ENCODE measurements around the gene ZDHHC5.

Gene ZDHHC5

DNA sequence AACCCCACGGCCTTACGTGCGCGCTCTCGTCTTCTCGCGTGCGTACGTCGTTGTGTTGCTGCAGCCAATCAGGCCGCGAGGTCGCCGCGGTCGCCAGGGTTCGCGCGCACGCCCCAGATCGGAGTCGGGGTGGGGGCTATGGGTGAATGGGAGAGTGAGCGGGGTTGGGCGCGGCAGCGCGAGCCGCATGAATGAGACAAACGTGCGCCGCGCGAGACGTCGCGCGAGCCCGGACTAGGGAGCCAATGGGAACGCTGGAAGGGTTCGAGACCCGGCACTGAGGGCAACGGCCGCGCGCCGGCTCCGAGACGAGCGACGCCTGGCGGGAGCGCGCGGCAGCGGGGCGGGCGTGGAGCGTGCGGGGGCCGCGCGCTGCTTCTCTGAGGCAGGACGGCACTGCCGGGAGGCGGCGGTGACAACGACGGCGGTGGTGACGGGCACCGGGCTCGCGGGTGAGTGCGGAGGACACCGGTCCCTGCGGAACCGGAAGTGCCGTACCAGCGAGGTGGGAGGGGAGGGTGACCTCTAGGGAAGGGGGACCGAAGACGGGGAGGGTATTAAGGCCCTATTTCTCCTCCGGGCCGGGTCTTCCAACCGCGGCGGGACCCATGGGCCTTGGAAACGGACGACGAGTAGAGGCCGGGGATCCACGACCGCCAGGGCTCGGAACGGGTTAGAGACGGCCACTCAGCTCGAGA, at the start of gene ZDHHC5:
Gene ZDHHC5 (plus strand): TSS at position 379 of the 698 bp plus-strand sequence. CDS start 4,977 bp downstream, outside the sequence.
- peak; percentile 99 for DNase-seq (ENCODE audit: low spot score)

- DNase-seq (ENCODE audit: low spot score) = no peak
Observed at GRCh38 chr11:57618438-57618837, 49.5 kb upstream of the ZDHHC5 start.

GRCh38 chr11:57619331-57619730, 48.6 kb upstream of the ZDHHC5 start:
- DNase-seq (ENCODE audit: low spot score) = no peak

- DNase-seq (ENCODE audit: low spot score) = no peak
Observed at GRCh38 chr11:57620467-57620866, 47.4 kb upstream of the ZDHHC5 start.

- no peak for DNase-seq (ENCODE audit: low spot score)
Observed at GRCh38 chr11:57622263-57622662, 45.7 kb upstream of the ZDHHC5 start.

GRCh38 chr11:57624864-57625263, 43.0 kb upstream of the ZDHHC5 start:
- DNase-seq (ENCODE audit: low spot score) = no peak

DNA sequence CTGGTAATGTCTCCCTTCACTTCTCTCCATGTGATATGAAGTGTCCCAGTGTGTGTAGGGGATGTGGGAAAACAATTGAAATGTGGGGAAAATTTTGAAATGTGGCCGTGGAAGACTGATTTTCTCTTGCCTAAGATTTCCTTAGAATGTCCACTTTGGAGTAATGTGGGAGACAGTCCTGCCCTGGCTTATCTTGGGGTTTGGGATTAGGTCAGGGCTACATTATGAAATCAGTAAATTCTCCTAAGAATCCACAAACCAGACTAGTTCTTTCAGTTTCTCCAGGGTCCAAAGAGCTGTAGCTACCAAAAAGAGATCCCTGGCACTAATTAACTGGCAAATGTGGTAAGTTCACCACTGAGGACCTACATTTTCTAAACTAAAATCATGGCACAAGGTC, 41.0 kb upstream of the ZDHHC5 start:
- no peak for DNase-seq (ENCODE audit: low spot score)

- DNase-seq (ENCODE audit: low spot score) = no peak
Observed at GRCh38 chr11:57630171-57630570, 37.7 kb upstream of the ZDHHC5 start.

DNA sequence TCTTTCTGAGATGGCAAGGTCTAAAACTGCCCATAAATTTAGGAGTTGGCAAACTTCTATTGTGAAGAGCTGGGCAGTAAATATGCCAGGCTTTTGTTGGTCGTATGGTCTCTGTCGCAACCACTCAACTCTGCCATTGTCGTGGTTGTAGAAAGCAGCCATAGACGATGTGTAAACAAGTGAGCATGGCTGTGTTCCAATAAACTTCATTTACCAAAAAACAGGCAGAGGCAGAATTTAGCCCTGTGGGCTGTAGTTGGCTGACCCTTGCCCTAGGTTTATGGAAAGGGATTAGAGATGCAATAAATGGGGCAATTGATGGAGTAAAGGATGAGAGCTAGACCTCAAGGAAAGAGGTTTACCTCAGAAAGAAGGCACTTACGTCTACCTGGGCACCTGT, 35.8 kb upstream of the ZDHHC5 start:
- DNase-seq (ENCODE audit: low spot score) = no peak

GRCh38 chr11:57633394-57634070, 34.4 kb upstream of the ZDHHC5 start:
- no peak for DNase-seq (ENCODE audit: low spot score)

GRCh38 chr11:57634311-57634710, 33.6 kb upstream of the ZDHHC5 start:
- no peak for DNase-seq (ENCODE audit: low spot score)

DNA sequence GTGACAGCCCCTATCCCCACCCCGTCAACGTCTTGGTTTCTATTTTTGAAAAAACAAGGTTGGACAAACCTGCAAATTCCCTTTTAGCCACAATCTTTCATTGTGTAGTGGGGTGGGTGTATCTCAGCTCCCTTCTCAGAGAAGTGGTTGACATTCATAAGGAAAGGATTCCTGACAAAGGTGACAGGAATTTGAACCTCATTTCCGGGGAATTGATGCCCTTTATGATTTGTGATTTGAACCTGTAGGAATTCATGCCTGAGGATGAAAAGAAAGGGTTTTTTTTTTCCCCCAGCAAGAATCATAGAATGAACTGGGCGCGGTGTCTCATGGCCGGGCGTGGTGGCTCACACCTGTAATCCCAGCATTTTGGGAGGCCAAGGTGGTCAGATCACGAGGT, 32.7 kb upstream of the ZDHHC5 start:
- DNase-seq (ENCODE audit: low spot score) = no peak

DNA sequence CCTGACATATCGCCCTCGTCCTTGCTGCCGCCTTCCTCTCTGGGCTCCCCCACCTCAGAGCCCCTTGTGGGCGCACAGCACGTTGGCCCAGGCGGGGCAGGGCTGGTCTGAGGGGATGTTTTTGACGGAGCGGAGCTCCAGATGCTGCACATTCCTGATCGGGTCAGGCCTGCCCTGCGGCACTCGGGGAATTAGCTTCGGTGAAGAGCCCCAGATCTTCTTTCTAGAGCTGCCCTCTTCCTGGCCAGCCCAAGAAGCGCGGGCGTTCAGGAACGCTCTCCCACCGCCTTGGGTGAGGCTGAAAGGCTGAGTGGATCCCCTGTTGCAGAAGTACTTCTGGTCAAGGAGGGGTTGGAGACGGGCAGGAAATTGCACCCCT, 30.3 kb upstream of the ZDHHC5 start:
- DNase-seq (ENCODE audit: low spot score) = no peak

- peak; percentile 73 for DNase-seq (ENCODE audit: low spot score)
Observed at GRCh38 chr11:57638005-57638781, 29.7 kb upstream of the ZDHHC5 start.

DNA sequence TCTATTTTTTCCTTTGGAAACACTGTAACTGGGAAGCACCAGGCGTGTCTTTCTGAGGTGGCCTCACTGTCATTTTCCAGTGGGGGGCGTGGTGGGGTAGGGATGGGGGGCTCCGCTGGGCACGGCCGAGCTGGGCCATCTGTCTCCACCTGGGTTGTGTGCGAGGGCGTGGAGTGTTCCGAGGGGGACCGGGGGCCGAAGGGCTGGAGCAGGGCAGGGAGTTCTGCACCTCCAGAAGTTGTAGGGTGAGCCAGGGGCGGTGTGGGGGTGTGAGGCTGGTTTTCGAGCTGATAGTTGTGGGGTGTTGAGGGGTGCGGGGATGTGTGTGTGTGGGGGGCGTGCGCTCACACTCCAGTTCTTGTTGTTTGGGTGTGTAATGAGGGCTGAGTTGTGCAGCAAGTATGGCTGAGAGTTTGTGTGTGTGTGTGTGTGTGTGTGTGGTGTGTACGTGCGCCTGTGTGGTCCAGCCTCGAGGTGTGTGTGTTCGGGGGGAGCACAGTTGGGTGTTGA, 29.0 kb upstream of the ZDHHC5 start:
- no peak for DNase-seq (ENCODE audit: low spot score)

GRCh38 chr11:57639321-57640067, 28.4 kb upstream of the ZDHHC5 start:
- DNase-seq (ENCODE audit: low spot score) = no peak

DNA sequence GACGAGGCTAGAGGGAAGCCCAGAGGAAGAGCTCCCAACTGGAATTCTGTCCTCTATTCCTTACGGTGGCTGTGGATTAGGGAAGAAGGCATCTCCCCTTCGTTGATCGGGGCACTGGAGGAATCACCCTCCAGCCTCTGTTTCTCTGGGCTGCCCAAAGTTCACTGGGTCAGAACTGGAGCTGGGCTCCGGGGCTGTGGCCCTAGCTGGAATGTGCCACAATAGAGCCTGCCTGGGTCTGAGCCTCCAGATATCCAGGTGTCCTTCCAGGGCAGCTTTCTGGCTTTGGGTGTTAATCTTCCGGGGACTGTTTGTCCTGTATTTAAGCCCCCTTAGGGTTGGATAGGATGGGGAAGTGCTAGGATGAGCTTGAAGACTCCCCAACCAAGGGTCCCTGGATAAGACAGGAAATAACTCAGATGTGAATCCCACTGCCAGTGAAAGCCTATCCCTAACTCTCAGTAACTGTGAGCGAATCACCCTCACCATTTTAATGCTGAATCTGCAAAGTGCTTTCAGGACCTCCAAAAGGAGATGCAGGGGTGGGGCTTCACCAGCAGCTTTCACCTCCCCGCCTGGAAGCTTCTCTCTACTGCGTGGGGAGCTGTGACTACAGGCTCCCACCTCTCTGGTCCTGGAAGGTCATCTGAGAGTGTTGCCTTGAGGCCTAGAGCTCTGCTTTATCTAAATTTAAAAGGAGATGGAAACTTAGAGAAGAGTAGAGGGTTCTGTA, 27.7 kb upstream of the ZDHHC5 start:
- DNase-seq (ENCODE audit: low spot score) = no peak

GRCh38 chr11:57641011-57641807, 26.7 kb upstream of the ZDHHC5 start:
- peak; percentile 43 for DNase-seq (ENCODE audit: low spot score)

- no peak for DNase-seq (ENCODE audit: low spot score)
Observed at GRCh38 chr11:57643802-57644201, 24.1 kb upstream of the ZDHHC5 start.

Data from putamen (tissue), 1 donor.